ENCODE data around the gene BORCS5.

DNA sequence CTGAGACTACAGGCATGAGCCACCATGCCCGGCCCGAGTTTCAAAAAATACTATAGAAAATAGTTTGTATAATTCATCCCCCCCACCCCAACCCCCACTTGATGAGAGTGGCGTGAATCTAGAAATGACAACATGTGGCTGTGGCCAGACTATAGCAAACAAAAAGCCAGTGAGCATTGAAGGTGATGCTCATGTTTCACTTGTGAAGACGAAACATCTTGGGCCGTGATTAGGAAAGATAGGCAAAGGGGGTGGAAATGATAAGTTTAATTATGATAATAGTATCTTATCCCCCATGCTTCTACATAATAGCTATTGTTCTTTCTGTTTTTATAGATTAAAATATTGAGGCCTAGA lies 8.5 kb downstream of the BORCS5 start:
- TF ChIP-seq, protein P1, sequence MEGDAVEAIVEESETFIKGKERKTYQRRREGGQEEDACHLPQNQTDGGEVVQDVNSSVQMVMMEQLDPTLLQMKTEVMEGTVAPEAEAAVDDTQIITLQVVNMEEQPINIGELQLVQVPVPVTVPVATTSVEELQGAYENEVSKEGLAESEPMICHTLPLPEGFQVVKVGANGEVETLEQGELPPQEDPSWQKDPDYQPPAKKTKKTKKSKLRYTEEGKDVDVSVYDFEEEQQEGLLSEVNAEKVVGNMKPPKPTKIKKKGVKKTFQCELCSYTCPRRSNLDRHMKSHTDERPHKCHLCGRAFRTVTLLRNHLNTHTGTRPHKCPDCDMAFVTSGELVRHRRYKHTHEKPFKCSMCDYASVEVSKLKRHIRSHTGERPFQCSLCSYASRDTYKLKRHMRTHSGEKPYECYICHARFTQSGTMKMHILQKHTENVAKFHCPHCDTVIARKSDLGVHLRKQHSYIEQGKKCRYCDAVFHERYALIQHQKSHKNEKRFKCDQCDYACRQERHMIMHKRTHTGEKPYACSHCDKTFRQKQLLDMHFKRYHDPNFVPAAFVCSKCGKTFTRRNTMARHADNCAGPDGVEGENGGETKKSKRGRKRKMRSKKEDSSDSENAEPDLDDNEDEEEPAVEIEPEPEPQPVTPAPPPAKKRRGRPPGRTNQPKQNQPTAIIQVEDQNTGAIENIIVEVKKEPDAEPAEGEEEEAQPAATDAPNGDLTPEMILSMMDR (IDR thresholded peaks at IDR 0.05) = no peak
- no peak for TF ChIP-seq EP300 (IDR thresholded peaks at IDR 0.05)
